WI38 (cell line): Measurements from ENCODE around the gene DTX3.

Experiments used
- H3K4me3 ChIP-seq: 2 replicates; pipeline ENCODE4 v1.5.1; 2011; ENCODE audit warnings: low read depth, mild to moderate bottlenecking, control low read depth, low read length
- CTCF ChIP-seq: IDR thresholded peaks from 2 replicates; pipeline ENCODE4 v1.5.1; 2012; ENCODE audit warnings: low read depth, mild to moderate bottlenecking, control low read depth, low read length

The DTX3 gene

GRCh38 chr12:57604992-57605810 is 577 bp downstream of the DTX3 start:
- no peak for TF ChIP-seq CTCF
- H3K4me3 ChIP-seq = peak overlapping the region; percentile 62

GRCh38 chr12:57605811-57606311 is 1.2 kb downstream of the DTX3 start:
- no peak for TF ChIP-seq CTCF

GRCh38 chr12:57606399-57606798 is 1.8 kb downstream of the DTX3 start:
- TF ChIP-seq CTCF = no peak
- H3K4me3 ChIP-seq = no peak overlapping the region

More at GRCh38 chr12:57605811-57606311, 1.2 kb downstream of the DTX3 start:
- H3K4me3 ChIP-seq = no peak overlapping the region

GRCh38 chr12:57606821-57607220 is 2.2 kb downstream of the DTX3 start:
- H3K4me3 ChIP-seq = no peak overlapping the region
- no peak for TF ChIP-seq CTCF

- no peak overlapping the region for H3K4me3 ChIP-seq
- TF ChIP-seq CTCF = no peak
Measured at GRCh38 chr12:57607958-57608663, 3.5 kb downstream of the DTX3 start.

GRCh38 chr12:57609101-57609780 is 4.6 kb downstream of the DTX3 start:
- no peak overlapping the region for H3K4me3 ChIP-seq
- no peak for TF ChIP-seq CTCF
